ENCODE measurements around the gene EXOC8.

GRCh38 chr1:231318568-231318967 lies 19.1 kb downstream of the EXOC8 start:
- TF ChIP-seq CTCF (conservative IDR thresholded peaks at IDR 0.05; ENCODE audit: low read length) (no peak), EZH2phosphoT487 (IDR thresholded peaks at IDR 0.05; ENCODE audit: borderline replicate concordance, low read depth, low read length) (no peak)
